ENCODE results near the gene KAT14.
"Not testable (repeated sequence)": the region's sequence is repeated elsewhere in the genome, so short reads cannot be mapped to it uniquely, and the experiment has no call there.

KAT14 gene

GRCh38 chr20:18195931-18196330, 58.3 kb downstream of the KAT14 start:
- DNase-seq: no peak
- TF ChIP-seq, protein P1, sequence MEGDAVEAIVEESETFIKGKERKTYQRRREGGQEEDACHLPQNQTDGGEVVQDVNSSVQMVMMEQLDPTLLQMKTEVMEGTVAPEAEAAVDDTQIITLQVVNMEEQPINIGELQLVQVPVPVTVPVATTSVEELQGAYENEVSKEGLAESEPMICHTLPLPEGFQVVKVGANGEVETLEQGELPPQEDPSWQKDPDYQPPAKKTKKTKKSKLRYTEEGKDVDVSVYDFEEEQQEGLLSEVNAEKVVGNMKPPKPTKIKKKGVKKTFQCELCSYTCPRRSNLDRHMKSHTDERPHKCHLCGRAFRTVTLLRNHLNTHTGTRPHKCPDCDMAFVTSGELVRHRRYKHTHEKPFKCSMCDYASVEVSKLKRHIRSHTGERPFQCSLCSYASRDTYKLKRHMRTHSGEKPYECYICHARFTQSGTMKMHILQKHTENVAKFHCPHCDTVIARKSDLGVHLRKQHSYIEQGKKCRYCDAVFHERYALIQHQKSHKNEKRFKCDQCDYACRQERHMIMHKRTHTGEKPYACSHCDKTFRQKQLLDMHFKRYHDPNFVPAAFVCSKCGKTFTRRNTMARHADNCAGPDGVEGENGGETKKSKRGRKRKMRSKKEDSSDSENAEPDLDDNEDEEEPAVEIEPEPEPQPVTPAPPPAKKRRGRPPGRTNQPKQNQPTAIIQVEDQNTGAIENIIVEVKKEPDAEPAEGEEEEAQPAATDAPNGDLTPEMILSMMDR (IDR thresholded peaks at IDR 0.05; ENCODE audit: low read depth, low read length): no peak
- Histone ChIP-seq H3K27ac (no peak overlapping the region), H3K27me3 (ENCODE audit: insufficient read depth, low read depth, severe bottlenecking) (no peaks in the 10 kb centered on the region), H3K4me3 (ENCODE audit: low read depth, low read length) (no peak overlapping the region), H3K36me3 (no peaks in the 10 kb centered on the region), H3K9me3 (ENCODE audit: severe bottlenecking) (no peaks in the 10 kb centered on the region)

- no peak overlapping the region for H3K4me3 ChIP-seq (ENCODE audit: low read depth, low read length)
- no peaks in the 10 kb centered on the region for H3K36me3 ChIP-seq
- no peaks in the 10 kb centered on the region for H3K27me3 ChIP-seq (ENCODE audit: insufficient read depth, low read depth, severe bottlenecking)
- DNase-seq: no peak
- TF ChIP-seq, protein P1 (IDR thresholded peaks at IDR 0.05; ENCODE audit: low read depth, low read length): no peak
- H3K9me3 ChIP-seq (ENCODE audit: severe bottlenecking): no peaks in the 10 kb centered on the region
- H3K27ac ChIP-seq: no peak overlapping the region
Observed at GRCh38 chr20:18197382-18198070, 59.9 kb downstream of the KAT14 start.

DNA sequence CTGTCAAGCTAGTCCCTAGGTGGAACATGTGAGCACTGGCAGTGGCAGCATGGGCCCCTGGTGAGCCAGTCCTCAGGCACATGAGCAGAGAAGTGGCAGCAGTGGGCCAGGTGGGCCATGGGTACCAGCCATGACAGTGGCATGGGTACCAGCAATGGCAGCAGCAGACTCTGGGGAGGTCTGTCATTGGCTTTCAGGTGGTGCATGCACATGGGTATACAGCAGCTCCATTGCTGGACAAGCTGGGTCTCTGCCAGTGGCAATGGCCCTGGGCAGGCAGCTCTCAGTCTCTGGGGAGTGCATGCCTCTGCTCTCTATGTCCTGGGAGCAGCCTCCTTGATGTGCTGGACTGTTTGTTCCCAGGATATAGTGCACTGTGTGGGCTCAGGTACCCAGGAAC, 65.3 kb downstream of the KAT14 start:
- Histone ChIP-seq H3K36me3 (no peaks in the 10 kb centered on the region), H3K4me3 (ENCODE audit: low read depth, low read length) (no peak overlapping the region), H3K27ac (no peak overlapping the region), H3K9me3 (ENCODE audit: severe bottlenecking) (no peaks in the 10 kb centered on the region), H3K27me3 (ENCODE audit: insufficient read depth, low read depth, severe bottlenecking) (no peaks in the 10 kb centered on the region)
- DNase-seq: no peak
- TF ChIP-seq, protein P1 (IDR thresholded peaks at IDR 0.05; ENCODE audit: low read depth, low read length): no peak

GRCh38 chr20:18203700-18204099, 66.0 kb downstream of the KAT14 start:
- not testable (repeated sequence) for H3K36me3 ChIP-seq; H3K4me3 ChIP-seq (ENCODE audit: low read depth, low read length); H3K9me3 ChIP-seq (ENCODE audit: severe bottlenecking); H3K27ac ChIP-seq; DNase-seq; H3K27me3 ChIP-seq (ENCODE audit: insufficient read depth, low read depth, severe bottlenecking)

GRCh38 chr20:18213002-18213401, 75.3 kb downstream of the KAT14 start:
- DNase-seq: no peak
- no peak overlapping the region for H3K27ac ChIP-seq
- no peaks in the 10 kb centered on the region for H3K9me3 ChIP-seq (ENCODE audit: severe bottlenecking)
- no peaks in the 10 kb centered on the region for H3K27me3 ChIP-seq (ENCODE audit: insufficient read depth, low read depth, severe bottlenecking)
- no peaks in the 10 kb centered on the region for H3K36me3 ChIP-seq
- TF ChIP-seq, protein P1 (IDR thresholded peaks at IDR 0.05; ENCODE audit: low read depth, low read length): no peak
- H3K4me3 ChIP-seq (ENCODE audit: low read depth, low read length): no peak overlapping the region

GRCh38 chr20:18215566-18215965, 77.9 kb downstream of the KAT14 start:
- H3K4me3 ChIP-seq (ENCODE audit: low read depth, low read length): no peak overlapping the region
- no peaks in the 10 kb centered on the region for H3K36me3 ChIP-seq
- no peaks in the 10 kb centered on the region for H3K27me3 ChIP-seq (ENCODE audit: insufficient read depth, low read depth, severe bottlenecking)
- H3K9me3 ChIP-seq (ENCODE audit: severe bottlenecking): no peaks in the 10 kb centered on the region
- no peak overlapping the region for H3K27ac ChIP-seq
- TF ChIP-seq, protein P1 (IDR thresholded peaks at IDR 0.05; ENCODE audit: low read depth, low read length): no peak
- DNase-seq: no peak
